HG02943 (cell line): ENCODE results near the gene MED17.
"Not testable (repeated sequence)": the region's sequence is repeated elsewhere in the genome, so short reads cannot be mapped to it uniquely, and the experiment has no call there.

Experiments
- ATAC-seq: cut with Tn5 transposase; IDR thresholded peaks from one replicate; pipeline ENCODE4 v1.9.1; 2021; ENCODE audit warnings: mild to moderate bottlenecking, low read depth, moderate library complexity; ENCODE audit not compliant: unreplicated experiment

MED17 gene, protein sequence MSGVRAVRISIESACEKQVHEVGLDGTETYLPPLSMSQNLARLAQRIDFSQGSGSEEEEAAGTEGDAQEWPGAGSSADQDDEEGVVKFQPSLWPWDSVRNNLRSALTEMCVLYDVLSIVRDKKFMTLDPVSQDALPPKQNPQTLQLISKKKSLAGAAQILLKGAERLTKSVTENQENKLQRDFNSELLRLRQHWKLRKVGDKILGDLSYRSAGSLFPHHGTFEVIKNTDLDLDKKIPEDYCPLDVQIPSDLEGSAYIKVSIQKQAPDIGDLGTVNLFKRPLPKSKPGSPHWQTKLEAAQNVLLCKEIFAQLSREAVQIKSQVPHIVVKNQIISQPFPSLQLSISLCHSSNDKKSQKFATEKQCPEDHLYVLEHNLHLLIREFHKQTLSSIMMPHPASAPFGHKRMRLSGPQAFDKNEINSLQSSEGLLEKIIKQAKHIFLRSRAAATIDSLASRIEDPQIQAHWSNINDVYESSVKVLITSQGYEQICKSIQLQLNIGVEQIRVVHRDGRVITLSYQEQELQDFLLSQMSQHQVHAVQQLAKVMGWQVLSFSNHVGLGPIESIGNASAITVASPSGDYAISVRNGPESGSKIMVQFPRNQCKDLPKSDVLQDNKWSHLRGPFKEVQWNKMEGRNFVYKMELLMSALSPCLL

DNA sequence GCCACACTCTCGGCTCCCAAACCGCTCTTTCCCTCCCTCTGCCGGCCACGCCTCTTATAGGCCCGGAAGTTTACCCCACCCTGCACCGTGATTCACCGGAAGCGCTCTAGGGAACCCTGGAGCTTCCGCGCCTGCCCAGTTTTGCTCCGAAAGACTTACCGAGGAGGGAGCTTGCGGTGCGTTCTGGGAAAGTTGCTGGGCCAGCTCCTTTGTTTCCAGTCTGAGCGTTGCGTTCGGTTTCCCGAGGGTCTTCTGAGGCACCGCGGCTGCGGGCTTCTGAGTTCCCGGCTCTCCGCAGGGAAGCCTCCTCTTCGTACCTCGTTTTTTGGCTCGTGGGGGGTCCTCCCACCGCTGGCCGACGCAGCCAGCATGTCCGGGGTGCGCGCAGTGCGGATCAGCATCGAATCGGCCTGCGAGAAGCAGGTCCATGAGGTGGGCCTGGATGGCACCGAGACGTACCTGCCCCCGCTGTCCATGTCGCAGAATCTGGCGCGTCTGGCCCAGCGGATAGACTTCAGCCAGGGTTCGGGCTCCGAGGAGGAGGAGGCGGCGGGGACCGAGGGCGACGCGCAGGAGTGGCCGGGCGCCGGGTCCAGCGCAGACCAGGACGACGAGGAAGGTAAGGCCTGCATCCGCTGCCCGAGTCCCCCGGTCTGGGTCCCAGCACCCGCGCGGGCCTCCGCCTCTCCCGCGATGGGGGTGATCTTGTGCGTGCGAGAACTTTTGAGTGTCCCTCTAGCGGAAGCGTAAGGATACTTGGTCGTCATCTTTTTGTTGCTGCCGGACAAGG, at the start of gene MED17:
TSS of gene MED17 (plus strand) at position 138 of the 790 bp plus-strand sequence. CDS start at position 370, 232 bp downstream.
- ATAC-seq: peak; percentile 98

DNA sequence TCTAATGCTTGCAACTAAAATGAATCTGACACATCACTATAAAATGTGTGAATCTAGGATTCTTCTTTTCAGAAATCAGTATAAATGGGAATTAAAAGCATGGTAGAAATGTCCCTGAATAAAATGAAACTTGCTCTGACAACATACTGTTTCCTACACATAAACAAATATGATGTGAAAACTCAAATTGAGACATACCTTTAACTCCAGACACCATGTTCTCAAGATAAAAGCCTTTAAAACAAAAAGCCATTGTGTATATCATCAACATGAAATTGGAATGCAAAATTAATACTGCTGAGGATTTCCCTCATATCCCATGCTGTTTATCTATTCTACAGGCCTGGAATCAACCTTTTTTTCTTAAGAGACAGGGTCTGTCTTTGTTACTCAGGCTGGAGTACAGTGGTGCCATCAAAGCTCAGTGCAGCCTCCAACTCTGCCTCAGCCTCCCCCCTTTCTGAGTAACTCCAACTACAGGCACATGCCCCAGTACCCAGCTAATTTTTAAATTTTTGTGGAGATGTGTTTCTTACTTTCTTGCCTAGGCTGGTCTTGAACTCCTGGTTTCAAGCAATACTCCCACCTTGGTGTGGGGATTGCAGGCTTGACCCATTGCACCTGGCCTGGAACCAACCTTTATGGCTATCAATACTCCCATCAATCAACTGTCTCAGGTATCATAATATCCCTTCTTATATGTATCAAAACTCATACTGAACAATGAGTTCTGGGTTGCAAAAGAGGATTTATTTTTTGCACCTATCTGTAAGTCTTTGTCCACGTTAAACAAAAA, 49.5 kb upstream of the MED17 start:
- no peak for ATAC-seq

DNA sequence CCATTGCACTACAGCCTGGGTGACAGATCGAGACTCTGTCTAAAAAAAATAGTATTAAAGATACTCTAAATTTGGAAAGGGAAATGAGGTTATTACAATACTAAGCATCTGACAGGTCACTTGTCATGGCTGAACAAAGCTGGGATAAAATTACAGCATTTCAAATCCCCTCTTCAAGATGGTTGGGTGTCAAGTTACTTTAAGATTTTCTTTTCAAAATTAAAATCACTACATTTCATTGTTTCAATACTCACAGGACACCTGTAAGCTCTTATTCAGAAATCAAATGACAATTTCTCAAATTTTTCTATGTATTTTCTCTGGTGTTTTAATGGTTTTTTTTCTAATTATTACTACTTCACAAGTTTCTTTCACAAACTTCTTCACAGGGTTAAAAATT, 48.5 kb upstream of the MED17 start:
- ATAC-seq: no peak

DNA sequence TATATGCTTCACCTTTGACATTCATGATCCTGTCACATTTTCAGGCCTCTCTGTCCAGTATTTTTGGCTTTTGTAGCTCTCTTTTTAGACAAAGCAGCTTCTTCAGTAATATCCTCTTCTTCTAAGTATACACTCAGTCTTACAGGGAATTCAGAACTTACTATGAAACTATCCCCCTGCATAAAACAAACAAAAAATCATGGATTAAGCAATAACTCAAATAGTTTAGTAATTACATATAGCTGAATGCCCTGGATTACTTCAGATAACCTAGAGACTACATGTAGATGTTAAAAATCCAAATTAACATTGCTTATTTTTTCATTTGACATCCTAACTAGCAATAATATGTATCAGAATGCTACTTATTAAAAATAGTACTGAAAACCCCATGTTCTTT, 48.0 kb upstream of the MED17 start:
- ATAC-seq: no peak

DNA sequence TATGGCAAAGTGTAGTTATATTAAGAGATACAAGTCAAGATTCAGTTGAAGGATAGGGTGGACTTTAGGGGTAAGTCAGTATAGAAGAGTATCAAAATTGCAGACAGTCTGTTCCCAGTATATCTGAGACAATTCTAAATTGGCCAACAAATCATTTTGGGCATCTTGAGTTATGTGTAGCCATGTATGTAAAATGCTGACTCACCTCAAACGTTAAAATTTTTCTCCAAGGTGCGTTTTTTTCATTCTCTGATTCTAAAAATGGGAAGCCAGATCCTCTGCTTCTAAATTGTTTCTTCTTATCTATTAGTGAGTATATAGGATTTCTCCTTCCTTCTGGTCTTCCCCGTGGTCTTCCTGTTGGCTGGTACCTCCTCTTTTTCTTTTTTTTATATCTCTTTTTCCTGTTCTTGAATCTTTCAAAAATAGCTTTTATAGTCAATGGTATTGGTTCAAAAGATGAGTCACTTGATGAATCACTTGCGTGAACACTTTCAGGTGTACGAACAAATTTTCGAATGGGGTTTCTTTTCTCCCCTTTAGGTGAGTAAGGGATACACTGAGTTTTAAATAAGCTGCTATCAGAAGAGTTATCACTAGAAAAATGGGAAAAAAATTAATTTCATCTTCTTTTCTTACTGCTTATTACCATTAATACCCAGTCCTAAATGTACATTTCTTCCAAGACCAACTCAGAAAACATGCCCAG, 46.0 kb upstream of the MED17 start:
- ATAC-seq: no peak

DNA sequence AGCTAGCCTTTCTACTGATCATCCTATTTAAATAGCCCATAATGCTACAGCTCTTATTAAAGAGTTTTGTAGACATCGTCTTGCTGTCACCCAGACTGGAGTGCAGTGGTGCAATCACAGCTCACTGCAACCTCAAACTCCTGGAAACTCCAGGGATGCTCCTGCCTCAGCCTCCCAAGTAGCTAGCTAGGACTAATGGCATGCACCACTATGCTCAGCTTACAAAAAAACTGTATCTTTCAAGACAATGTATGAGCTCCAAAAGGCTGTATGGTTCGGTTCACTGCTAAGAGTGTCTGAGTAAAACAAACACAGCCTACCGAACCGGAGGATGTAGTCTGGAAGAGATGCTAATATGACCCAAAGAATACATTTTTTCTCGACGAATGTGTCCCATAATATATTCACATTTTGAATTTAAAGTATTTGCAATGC, 45.4 kb upstream of the MED17 start:
- no peak for ATAC-seq

DNA sequence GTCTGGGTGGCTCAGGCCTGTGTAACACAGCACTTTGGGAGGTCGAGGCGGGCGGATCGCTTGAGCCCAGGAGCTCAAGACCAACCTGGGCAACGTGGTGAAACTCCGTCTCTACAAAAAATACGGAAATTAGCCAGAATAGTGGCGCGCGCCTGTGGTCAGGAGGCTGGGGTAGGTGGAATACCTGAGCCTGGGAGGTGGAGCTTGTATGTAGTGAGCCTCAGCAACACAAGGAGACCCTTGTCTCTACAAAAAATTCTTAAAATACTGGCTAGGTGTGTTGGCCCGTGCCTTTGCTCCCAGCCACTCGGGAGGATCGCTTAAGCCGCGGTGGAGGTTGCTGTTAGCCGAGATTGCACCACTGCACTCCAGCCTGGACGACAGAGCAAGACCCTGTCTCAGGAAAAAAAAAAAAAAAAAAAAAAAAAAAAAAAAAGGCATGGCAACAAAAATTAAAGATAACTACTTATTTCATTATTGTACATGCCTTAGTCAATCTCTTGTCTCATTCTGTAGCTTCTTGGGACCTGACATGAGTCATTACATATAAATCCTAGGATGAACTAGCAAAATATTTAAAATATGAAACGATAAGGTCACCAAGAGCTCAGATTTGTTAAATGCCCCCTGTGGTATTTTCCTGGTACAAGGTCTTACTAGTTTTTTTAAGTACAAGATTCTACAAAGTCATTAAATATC, 43.9 kb upstream of the MED17 start:
- no peak for ATAC-seq

DNA sequence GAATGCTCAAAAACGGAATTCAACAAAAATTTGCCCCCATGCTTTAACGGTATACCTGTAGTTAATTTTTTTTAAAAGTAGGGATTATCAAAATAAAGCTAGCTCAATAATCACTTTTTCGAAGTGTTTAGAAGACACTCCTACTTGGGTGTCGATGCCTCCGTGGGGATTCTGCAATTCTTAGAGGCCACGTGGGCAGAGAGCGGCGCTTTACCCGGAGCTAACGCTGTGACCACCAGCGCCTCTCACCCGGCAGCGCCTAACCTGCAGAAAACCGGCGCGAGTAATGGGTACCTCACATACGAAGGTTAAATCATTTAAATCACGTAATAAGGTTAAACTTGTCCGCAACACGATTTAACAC, 43.4 kb upstream of the MED17 start:
- ATAC-seq: peak; percentile 37

DNA sequence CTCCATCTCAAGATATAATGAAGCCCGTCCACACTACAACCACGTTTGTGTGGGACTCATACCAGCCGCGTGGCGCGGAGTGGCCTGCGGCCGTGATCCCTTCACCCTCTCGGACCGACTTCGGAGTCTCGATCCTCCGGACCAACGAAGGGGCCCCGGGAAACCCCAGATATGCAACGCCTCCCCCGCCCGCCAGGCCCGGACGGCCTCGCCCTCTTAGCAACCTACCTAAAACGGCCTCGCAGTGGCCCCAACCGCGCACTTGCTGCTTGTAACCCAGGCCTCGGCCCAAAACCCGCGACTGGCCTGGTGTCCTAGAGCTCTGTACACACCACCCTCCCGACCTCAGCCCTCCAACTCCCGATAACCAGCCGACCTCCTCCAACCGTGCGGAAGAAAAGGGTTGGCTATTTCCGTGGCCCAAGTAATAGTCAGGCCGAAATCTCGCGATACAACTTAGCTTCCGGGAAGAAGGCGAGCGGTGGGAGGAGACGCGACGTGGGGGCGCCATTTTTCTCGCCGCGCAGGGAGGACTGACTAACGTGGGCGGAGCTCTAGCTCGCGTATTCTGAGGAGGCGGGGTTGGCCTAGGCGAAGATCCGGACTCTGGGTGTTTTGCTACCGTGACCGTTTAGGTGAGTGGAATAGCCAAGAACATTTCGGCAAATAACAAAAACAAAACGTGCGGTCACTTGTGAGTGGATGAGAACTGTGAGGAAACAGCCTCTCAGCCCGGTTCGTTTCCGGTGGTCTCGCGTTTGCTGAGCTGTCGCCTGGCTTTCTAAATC, 42.8 kb upstream of the MED17 start, which contains the start of the genes C11orf54 and TAF1D:
TSS of gene C11orf54 (plus strand) at position 579 of the 788 bp plus-strand sequence. CDS start 5,722 bp downstream, outside the sequence.
TSS of gene TAF1D (minus strand) at position 402 of the 788 bp plus-strand sequence. CDS start 2,191 bp downstream, outside the sequence.
- peak; percentile 89 for ATAC-seq

DNA sequence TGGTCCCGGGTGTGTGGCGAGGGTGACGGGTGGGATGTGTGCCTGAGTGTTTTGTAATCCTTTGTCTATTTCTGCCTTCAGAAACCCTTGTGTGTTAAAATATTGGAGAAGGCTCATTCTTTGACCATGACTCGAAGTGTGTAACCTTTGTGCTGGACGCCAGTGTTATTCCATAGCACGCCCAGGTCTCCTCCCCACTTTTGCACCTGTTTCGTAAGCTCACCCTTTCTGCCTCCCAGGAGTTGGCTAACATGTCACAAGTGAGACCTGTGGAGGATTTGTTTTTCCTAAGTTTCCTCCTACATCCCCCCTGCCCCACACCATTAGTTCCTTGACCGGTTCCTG, 42.2 kb upstream of the MED17 start:
- peak; percentile 9 for ATAC-seq

DNA sequence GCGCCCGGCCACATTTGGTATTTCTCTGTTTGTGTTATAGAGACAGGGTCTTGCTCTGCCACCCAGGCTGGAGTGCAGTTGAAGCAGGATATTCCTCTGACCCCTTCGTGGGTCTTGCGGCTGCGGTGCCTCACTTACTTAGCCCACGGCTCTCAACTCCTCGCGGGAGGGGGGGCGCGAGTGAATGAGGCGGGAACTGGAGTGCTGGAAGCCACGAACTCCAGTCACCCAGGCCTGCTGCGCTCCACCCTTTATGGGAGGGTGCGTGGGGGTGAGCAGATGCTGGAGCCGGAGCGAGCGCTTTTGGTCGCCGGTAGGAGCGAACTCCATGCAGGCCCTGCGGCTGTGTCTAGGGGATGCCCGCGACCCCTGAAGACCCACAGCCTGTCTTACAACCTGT, 40.8 kb upstream of the MED17 start:
- ATAC-seq: no peak

DNA sequence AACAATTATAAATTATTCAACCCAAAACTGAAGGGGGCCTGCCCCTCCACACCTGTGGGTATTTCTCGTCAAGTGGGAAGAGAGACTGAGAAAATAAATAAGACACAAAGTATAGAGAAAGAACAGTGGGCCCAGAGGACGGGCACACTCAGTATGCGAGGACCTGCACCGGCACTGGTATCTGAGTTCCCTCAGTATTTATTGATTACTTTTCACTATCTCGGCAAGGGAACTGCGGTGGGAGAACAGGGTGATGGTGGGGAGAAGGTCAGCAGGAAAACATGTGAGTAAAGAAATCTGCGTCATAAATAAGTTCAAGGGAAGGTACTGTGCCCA, 39.4 kb upstream of the MED17 start:
- no peak for ATAC-seq

DNA sequence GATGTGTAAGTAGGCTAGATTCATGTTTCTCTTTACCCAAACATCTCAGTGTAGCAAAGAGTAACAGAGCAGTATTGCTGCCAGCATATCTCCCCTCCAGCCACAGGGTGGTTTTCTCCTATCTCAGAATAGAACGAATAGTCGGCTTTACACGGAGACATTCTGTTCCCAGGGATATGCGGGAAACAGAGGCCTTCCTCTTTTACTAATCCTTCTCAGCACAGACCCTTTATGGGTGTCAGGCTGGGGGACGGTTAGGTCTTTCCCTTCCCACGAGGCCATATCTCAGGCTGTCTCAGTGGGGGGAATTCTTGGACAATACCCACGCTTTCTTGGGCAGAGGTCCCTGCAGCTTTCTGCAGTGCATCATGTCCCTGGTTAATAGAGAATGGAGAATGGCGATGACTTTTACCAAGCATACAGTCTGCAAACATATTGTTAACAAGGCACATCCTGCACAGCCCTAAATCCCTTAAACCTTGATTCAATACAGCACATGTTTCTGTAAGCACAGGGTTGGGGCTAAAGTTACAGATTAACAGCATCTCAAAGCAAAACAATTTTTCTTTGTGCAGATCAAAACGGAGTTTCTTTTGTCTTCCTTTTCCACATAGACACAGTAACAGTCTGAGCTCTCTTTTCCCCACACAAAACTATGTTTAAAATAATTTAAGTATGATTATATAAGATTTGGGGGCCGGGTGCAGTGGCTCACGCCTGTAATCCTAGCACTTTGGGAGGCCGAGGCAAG, 38.9 kb upstream of the MED17 start:
- ATAC-seq: not testable (repeated sequence)

DNA sequence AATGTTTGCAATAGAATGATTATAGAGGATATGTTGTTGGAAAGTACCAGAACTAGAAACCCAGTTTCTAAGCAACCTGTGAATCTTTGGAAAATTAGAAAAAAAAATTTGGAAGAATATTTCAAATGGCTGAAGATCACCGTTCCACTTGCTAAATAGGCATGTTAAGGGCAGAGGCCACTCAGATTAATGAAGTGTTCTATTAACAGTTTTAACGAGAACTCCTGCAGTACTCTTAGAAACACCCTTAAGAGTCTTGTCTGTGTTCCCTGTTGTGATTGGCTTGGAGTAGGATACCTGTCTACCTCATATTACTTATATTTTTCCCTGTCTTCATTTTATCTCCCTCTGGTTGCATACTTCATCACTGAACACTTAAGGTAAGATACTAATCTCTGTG, 38.0 kb upstream of the MED17 start:
- no peak for ATAC-seq

DNA sequence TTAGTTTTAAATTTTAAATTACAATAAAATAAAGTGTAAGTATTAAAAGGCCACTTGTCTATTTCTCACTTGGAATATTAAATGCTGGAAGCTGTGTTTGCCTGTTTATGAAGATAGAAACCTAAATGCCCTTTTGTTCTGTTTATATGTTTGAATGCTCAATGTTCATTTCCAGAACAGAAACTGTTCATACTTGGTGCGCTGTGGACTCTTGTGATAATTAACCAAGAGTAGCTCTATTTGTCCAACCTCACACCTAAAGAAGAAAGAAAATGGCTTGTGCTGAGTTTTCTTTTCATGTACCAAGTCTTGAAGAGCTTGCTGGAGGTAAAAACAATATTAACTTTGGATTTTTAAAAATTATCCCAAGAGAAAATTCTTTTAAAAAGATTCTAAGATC, 37.0 kb upstream of the MED17 start:
- peak; percentile 96 for ATAC-seq

DNA sequence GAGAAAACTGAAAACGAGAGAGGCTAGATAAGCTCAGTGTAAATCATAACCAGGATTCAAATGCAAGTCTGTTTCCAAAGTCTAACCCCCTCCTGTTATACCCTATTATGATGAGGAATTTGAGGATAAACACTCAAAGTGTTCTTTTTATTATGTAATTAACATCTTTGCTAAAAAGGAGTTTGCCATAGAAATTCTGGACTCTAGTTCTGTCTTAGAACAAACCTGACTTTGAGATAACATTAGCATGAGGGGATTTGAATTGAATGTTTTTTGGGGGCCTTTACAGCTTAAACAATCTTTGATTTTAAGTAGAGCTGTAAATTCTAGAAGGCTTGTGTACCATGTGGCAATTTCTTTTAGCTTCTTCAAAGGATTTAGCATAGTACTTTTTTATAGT, 33.1 kb upstream of the MED17 start:
- no peak for ATAC-seq

DNA sequence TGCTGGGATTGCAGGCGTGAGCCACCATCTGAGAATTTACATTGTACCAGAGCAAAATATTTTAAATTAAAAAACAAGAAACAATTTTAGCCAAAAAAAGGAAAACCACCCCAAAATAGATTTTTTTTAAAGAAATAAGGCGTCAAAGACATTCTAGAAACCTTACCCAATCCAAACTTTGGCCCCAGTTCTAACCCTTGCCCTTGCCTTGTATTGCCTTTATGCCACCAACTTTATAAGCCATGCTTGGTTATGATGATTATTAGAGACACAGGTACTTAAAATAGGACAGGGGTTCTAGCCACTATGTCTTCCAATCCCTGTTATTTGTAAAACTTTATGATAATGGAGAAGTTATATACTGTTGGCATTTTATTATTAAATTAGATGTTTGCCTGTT, 30.8 kb upstream of the MED17 start:
- ATAC-seq: no peak

DNA sequence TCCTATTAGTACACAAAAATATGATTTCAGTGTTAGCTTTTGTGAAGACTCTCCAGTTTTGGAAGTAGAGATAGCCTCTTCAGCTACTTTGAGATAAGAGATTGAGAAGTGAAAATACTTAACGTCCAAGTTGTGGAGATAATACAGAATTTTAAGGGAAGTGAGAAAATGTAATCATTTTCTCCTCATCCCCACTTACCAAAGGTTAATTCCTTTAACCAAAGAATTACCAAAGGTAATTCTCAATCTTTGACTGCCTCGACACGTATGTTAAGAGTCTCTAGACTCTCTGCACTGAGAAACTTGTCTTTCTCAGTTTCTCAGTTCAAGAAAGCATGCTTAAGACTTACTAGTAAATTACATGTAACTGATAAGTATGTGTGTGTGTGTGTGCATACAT, 27.3 kb upstream of the MED17 start:
- ATAC-seq: no peak
